Activated T-cell treated with anti-CD3 and anti-CD28 coated beads for 4 hours (primary cell): Measurements from ENCODE around the gene GAS2.
A peak's percentile ranks its signal among the peaks of the same experiment; 100 is the strongest.

Experiments used
- DNase-seq: peaks from one replicate; pipeline ENCODE4 v3.0.0-alpha.2; 2020

The GAS2 gene

GRCh38 chr11:22797047-22797446 is 130.6 kb downstream of the GAS2 start:
- DNase-seq = no peak

- DNase-seq = no peak
These were observed 132.5 kb downstream of the GAS2 start for GRCh38 chr11:22798901-22799300.

GRCh38 chr11:22800482-22800881 is 134.1 kb downstream of the GAS2 start:
- no peak for DNase-seq

GRCh38 chr11:22802861-22803260 is 136.4 kb downstream of the GAS2 start:
- DNase-seq = no peak

- no peak for DNase-seq
These were observed 141.0 kb downstream of the GAS2 start for GRCh38 chr11:22807391-22807790.

- DNase-seq = no peak
These were observed 141.6 kb downstream of the GAS2 start for GRCh38 chr11:22807855-22808570.

GRCh38 chr11:22808571-22809197 is 142.3 kb downstream of the GAS2 start:
- no peak for DNase-seq

- DNase-seq = no peak
These were observed 143.5 kb downstream of the GAS2 start for GRCh38 chr11:22809893-22810292.

- no peak for DNase-seq
These were observed 155.8 kb downstream of the GAS2 start for GRCh38 chr11:22822203-22822602.

- no peak for DNase-seq
These were observed 162.0 kb downstream of the GAS2 start for GRCh38 chr11:22828373-22828772.

- DNase-seq = peak; percentile 91
These were observed 163.0 kb downstream of the GAS2 start, which contains the start of gene SVIP for GRCh38 chr11:22829231-22830081. Gene SVIP (minus strand): TSS chr11:22829801. CDS start chr11:22829748, 53 bp downstream.

- no peak for DNase-seq
These were observed 163.6 kb downstream of the GAS2 start for GRCh38 chr11:22830082-22830414.

GRCh38 chr11:22832315-22833015 is 166.1 kb downstream of the GAS2 start:
- no peak for DNase-seq

GRCh38 chr11:22846726-22847125 is 180.3 kb downstream of the GAS2 start:
- DNase-seq = no peak

GRCh38 chr11:22851477-22851876 is 185.1 kb downstream of the GAS2 start:
- no peak for DNase-seq

- no peak for DNase-seq
These were observed 193.3 kb downstream of the GAS2 start for GRCh38 chr11:22859756-22860155.

GRCh38 chr11:22860241-22860640 is 193.8 kb downstream of the GAS2 start, which contains the start of gene CCDC179:
Gene CCDC179 (minus strand): TSS chr11:22860474. CDS start chr11:22860421, 53 bp downstream.
- no peak for DNase-seq
